ENCODE data around the gene TRDMT1.
"Not testable (repeated sequence)": the region's sequence is repeated elsewhere in the genome, so short reads cannot be mapped to it uniquely, and the experiment has no call there.

Gene TRDMT1

DNA sequence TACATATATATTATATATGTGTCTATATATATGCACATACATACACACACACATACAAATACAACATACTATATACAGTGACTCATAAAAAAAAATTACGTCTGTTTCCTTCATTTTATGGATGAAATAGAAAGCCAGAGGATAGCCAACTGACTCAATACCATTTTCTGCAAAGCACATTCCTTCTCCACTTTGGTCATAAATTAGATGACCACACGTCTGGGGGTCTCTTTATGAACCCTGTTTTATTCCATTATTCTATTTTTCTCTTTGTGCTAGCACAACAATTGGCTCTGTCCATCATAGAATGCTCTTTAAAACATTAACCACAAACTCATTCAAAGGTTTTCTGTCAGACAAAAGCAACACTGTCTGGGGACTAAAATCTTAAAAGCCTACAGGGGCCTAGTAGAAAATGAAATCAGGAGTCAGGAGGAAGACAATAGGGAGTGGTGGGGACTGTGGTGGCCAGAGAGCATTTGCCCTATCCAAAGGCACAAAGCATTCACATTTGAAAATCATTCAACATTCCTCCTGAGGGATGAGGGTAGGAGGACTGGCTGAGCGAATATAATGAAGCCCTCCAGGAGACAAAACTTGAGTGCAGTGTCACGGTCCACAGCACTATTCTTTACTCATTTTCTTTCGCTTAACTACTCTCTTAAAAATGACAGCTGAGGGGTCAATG, 76.1 kb downstream of the TRDMT1 start:
- no peak overlapping the region for H3K4me3 ChIP-seq (ENCODE audit: low read length in 2 of 2)
- H3K9ac ChIP-seq (ENCODE audit: low read depth in 1 of 2, low read length in 2 of 2) = no peak overlapping the region
- no peaks in the 10 kb centered on the region for H3K27me3 ChIP-seq (ENCODE audit: control insufficient read depth in 2 of 2, insufficient read depth in 2 of 2, low read length in 2 of 2)
- H3K27ac ChIP-seq (ENCODE audit: low read depth in 2 of 2, low read length in 2 of 2) = no peak overlapping the region
- no peaks in the 10 kb centered on the region for H3K4me1 ChIP-seq (ENCODE audit: control insufficient read depth in 2 of 2, insufficient read depth in 2 of 2, low read length in 2 of 2)
- H3K36me3 ChIP-seq (ENCODE audit: control insufficient read depth in 2 of 2, insufficient read depth in 2 of 2, low read length in 2 of 2) = no peaks in the 10 kb centered on the region
- no peaks in the 10 kb centered on the region for H3K9me3 ChIP-seq (ENCODE audit: control insufficient read depth in 2 of 2, low read length in 2 of 2)

DNA sequence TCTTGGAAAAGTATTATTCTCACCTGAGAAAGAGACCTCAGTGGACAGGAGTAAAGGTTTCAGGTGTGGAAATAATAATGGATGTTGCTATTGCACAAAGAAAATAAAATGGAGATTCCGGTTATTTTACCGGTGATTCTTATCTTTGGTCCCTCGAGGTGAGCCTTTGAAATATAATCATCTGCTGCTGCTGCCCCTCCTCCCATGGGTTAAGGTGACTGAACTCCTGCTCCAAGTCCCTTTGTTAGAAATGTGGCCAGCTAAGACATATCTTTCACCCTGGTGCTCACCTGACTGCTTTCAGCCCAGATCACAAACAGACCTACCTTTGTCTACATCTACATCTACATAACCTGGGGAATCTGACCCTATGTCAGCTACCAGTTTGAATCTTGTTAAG, 77.5 kb downstream of the TRDMT1 start:
- Histone ChIP-seq H3K9me3 (ENCODE audit: control insufficient read depth in 2 of 2, low read length in 2 of 2) (no peaks in the 10 kb centered on the region), H3K4me1 (ENCODE audit: control insufficient read depth in 2 of 2, insufficient read depth in 2 of 2, low read length in 2 of 2) (no peaks in the 10 kb centered on the region), H3K36me3 (ENCODE audit: control insufficient read depth in 2 of 2, insufficient read depth in 2 of 2, low read length in 2 of 2) (no peaks in the 10 kb centered on the region), H3K27me3 (ENCODE audit: control insufficient read depth in 2 of 2, insufficient read depth in 2 of 2, low read length in 2 of 2) (no peaks in the 10 kb centered on the region), H3K27ac (ENCODE audit: low read depth in 2 of 2, low read length in 2 of 2) (no peak overlapping the region), H3K4me3 (ENCODE audit: low read length in 2 of 2) (no peak overlapping the region), H3K9ac (ENCODE audit: low read depth in 1 of 2, low read length in 2 of 2) (no peak overlapping the region)

DNA sequence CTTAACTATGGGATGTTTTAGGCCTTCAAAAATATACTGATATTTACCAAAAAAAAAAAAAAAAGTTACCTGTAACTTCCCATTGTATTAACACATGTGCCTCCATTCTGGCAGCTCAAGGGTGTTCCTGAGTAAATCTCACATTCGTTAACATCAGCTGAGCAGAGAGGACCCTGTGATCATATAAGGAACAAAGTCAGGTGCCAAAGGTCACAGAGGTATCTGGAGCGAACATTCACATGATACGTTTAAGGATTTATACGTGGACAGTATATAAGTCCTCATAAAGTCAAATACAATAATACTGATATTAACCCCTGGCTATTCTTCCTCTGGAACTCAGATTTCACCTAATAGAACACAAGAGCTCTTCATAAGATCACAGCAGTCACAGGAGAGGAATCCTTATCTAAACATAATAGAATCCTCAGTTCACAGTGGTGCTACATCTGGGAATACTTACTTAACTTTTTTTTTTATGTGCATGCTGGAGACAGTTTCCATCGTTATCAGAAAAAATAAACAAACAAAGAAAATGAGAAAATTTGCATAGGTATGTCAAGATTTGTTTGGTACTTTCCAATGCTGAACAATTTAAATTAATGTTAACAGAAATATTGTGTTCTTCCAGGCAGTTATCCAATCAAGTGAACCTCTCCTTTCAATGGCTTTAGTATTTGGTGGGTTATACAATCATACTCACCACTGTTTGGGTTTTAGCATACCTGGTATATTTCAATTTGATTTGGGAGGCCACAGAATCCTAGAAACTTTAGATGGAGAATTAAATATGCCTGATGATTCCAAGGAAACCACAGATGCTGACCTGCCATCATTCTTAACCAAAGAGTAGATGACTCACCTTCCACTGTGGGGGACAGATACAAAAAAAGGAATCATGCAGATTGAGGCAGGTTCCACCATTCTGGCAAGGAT, 78.5 kb downstream of the TRDMT1 start:
- no peaks in the 10 kb centered on the region for H3K4me1 ChIP-seq (ENCODE audit: control insufficient read depth in 2 of 2, insufficient read depth in 2 of 2, low read length in 2 of 2)
- H3K9me3 ChIP-seq (ENCODE audit: control insufficient read depth in 2 of 2, low read length in 2 of 2) = no peaks in the 10 kb centered on the region
- H3K27me3 ChIP-seq (ENCODE audit: control insufficient read depth in 2 of 2, insufficient read depth in 2 of 2, low read length in 2 of 2) = no peaks in the 10 kb centered on the region
- H3K27ac ChIP-seq (ENCODE audit: low read depth in 2 of 2, low read length in 2 of 2) = no peak overlapping the region
- no peak overlapping the region for H3K9ac ChIP-seq (ENCODE audit: low read depth in 1 of 2, low read length in 2 of 2)
- H3K36me3 ChIP-seq (ENCODE audit: control insufficient read depth in 2 of 2, insufficient read depth in 2 of 2, low read length in 2 of 2) = no peaks in the 10 kb centered on the region
- H3K4me3 ChIP-seq (ENCODE audit: low read length in 2 of 2) = no peak overlapping the region

DNA sequence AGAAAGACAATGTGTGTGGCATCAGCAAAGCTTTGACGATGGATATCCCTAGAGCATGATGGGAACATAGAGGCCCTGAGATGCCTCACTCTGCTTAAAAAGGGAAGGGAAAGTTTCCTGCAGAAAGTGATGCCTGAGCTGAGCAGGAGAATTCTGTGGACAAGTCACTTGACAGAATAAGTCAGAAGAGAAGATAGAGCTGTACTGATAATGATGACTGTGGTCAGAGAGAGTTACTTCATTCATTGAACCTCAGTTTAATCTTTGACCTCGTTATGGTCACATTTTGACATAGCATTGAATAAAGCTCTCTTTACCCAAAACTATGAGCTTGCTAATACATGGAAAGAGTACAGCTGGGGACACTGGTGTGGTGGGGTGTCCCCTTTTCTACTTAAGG, 79.4 kb downstream of the TRDMT1 start:
- Histone ChIP-seq H3K4me3 (ENCODE audit: low read length in 2 of 2) (no peak overlapping the region), H3K4me1 (ENCODE audit: control insufficient read depth in 2 of 2, insufficient read depth in 2 of 2, low read length in 2 of 2) (no peaks in the 10 kb centered on the region), H3K9ac (ENCODE audit: low read depth in 1 of 2, low read length in 2 of 2) (no peak overlapping the region), H3K9me3 (ENCODE audit: control insufficient read depth in 2 of 2, low read length in 2 of 2) (no peaks in the 10 kb centered on the region), H3K36me3 (ENCODE audit: control insufficient read depth in 2 of 2, insufficient read depth in 2 of 2, low read length in 2 of 2) (no peaks in the 10 kb centered on the region), H3K27ac (ENCODE audit: low read depth in 2 of 2, low read length in 2 of 2) (no peak overlapping the region), H3K27me3 (ENCODE audit: control insufficient read depth in 2 of 2, insufficient read depth in 2 of 2, low read length in 2 of 2) (no peaks in the 10 kb centered on the region)

DNA sequence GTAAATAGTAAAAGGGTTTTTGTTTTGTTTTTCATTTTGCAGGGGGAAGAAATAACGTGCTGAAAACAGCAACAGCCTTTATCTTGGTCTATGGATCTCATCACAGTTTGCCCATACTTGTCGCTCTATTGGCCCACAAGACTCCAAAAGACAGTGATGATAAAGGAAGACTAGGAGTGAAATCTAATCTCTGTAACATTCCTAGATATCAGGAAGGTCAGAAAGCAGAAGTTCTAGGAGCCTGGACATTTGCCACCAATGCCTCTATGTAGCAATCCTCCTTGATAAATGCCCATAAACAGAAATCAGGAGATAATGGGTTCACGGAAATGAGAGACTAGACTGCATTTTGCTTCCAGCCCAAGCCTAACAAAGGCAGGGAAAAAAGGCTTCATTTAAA, 80.8 kb downstream of the TRDMT1 start:
- Histone ChIP-seq H3K4me3 (ENCODE audit: low read length in 2 of 2) (no peak overlapping the region), H3K4me1 (ENCODE audit: control insufficient read depth in 2 of 2, insufficient read depth in 2 of 2, low read length in 2 of 2) (peaks cover 0 to 7% of the 10 kb centered on the region in 2 donors), H3K9ac (ENCODE audit: low read depth in 1 of 2, low read length in 2 of 2) (no peak overlapping the region), H3K9me3 (ENCODE audit: control insufficient read depth in 2 of 2, low read length in 2 of 2) (no peaks in the 10 kb centered on the region), H3K27me3 (ENCODE audit: control insufficient read depth in 2 of 2, insufficient read depth in 2 of 2, low read length in 2 of 2) (no peaks in the 10 kb centered on the region), H3K36me3 (ENCODE audit: control insufficient read depth in 2 of 2, insufficient read depth in 2 of 2, low read length in 2 of 2) (no peaks in the 10 kb centered on the region), H3K27ac (ENCODE audit: low read depth in 2 of 2, low read length in 2 of 2) (no peak overlapping the region)

DNA sequence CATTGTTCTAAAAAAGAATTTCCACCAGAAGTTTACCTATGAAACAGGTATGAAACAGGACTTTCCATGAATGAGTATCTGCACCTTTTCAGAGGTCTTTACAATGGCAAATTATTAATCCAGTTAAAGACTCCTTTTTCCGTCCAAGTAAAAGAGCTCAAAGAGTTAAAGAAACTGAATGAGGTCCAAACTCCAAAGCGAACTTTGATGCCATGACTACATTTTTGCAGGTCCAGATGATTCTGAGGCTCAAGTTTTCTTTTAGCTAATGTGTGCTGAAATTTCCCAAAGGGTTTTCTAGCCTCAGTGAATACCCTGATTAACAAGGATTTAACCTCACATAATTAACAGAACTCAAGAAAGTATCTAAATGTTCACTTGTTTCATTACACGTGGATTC, 81.6 kb downstream of the TRDMT1 start:
- Histone ChIP-seq H3K4me3 (ENCODE audit: low read length in 2 of 2) (no peak overlapping the region), H3K27ac (ENCODE audit: low read depth in 2 of 2, low read length in 2 of 2) (no peak overlapping the region), H3K9ac (ENCODE audit: low read depth in 1 of 2, low read length in 2 of 2) (no peak overlapping the region), H3K36me3 (ENCODE audit: control insufficient read depth in 2 of 2, insufficient read depth in 2 of 2, low read length in 2 of 2) (no peaks in the 10 kb centered on the region), H3K4me1 (ENCODE audit: control insufficient read depth in 2 of 2, insufficient read depth in 2 of 2, low read length in 2 of 2) (peaks cover 2 to 10% of the 10 kb centered on the region in 2 donors), H3K9me3 (ENCODE audit: control insufficient read depth in 2 of 2, low read length in 2 of 2) (no peaks in the 10 kb centered on the region), H3K27me3 (ENCODE audit: control insufficient read depth in 2 of 2, insufficient read depth in 2 of 2, low read length in 2 of 2) (no peaks in the 10 kb centered on the region)

DNA sequence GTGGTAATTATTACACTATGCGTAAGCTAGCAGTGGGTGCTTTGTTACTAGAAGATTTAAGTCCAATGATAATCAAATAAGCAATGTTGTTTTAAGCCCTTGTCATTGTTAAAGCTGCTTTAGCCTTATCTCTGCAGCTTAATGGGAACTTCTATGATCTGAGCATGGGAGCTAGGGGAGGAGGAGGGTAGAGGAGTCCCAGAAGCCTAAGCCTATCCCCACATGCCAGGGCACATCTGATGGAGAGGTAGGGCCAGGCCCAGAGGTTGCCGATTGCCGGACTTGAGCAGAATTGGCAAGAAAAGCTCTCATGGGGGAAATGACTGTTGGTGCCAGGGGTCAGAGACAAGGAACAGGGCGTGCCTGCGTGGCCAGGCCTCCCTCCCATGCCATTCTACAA, 85.3 kb downstream of the TRDMT1 start:
- Histone ChIP-seq H3K9ac (ENCODE audit: low read depth in 1 of 2, low read length in 2 of 2) (no peak overlapping the region), H3K36me3 (ENCODE audit: control insufficient read depth in 2 of 2, insufficient read depth in 2 of 2, low read length in 2 of 2) (no peaks in the 10 kb centered on the region), H3K4me1 (ENCODE audit: control insufficient read depth in 2 of 2, insufficient read depth in 2 of 2, low read length in 2 of 2) (peaks cover 2 to 10% of the 10 kb centered on the region in 2 donors), H3K27ac (ENCODE audit: low read depth in 2 of 2, low read length in 2 of 2) (peak overlapping the region in 1 of 2 donors; percentile 35), H3K27me3 (ENCODE audit: control insufficient read depth in 2 of 2, insufficient read depth in 2 of 2, low read length in 2 of 2) (no peaks in the 10 kb centered on the region), H3K4me3 (ENCODE audit: low read length in 2 of 2) (no peak overlapping the region), H3K9me3 (ENCODE audit: control insufficient read depth in 2 of 2, low read length in 2 of 2) (no peaks in the 10 kb centered on the region)

DNA sequence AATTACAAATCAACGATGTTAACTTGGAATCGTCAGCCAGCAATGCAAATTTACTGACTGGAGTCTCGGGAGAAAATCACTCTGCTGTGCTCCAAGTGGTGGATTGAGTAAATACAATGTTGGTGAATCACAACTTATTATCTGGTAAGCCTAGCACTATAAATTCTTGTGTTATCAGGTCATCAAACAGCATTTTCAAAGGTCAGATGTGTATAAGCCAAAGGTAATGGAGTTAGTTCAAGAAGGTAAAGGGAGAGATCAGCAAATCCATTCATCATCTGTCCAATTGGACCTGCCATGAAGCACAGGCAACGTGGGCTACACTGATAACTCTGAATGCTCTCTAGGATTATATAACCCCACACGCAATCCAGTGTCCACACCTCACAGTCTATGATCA, 85.8 kb downstream of the TRDMT1 start:
- Histone ChIP-seq H3K27me3 (ENCODE audit: control insufficient read depth in 2 of 2, insufficient read depth in 2 of 2, low read length in 2 of 2) (no peaks in the 10 kb centered on the region), H3K9ac (ENCODE audit: low read depth in 1 of 2, low read length in 2 of 2) (no peak overlapping the region), H3K27ac (ENCODE audit: low read depth in 2 of 2, low read length in 2 of 2) (no peak overlapping the region), H3K4me3 (ENCODE audit: low read length in 2 of 2) (no peak overlapping the region), H3K36me3 (ENCODE audit: control insufficient read depth in 2 of 2, insufficient read depth in 2 of 2, low read length in 2 of 2) (no peaks in the 10 kb centered on the region), H3K4me1 (ENCODE audit: control insufficient read depth in 2 of 2, insufficient read depth in 2 of 2, low read length in 2 of 2) (peaks cover 2 to 10% of the 10 kb centered on the region in 2 donors), H3K9me3 (ENCODE audit: control insufficient read depth in 2 of 2, low read length in 2 of 2) (no peaks in the 10 kb centered on the region)

DNA sequence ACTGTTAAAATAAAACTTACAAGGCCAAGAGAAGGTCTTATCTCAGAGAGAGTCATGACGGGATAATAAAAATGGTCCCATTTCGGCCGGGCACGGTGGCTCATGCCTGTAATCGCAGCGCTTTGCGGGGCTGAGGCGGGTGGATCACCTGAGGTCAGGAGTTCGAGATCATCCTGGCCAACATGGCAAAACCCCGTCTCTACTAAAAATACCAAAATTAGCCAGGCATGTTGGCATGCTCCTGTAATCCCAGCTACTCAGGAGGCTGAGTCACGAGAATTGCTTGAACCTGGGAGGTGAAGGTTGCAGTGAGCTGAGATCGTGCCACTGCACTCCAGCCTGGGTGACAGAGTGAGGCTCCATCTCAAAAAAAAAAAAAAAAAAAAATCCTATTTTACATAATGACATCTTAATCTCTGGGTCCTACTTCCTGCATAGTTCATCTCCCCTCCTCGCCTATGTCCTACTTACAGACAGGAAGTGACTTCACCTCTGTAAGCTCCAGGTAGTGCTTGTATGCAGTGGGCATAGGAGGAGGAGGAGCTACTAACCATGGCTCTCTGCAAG, 86.5 kb downstream of the TRDMT1 start:
- H3K9ac ChIP-seq (ENCODE audit: low read depth in 1 of 2, low read length in 2 of 2); H3K4me3 ChIP-seq (ENCODE audit: low read length in 2 of 2); H3K9me3 ChIP-seq (ENCODE audit: control insufficient read depth in 2 of 2, low read length in 2 of 2); H3K27me3 ChIP-seq (ENCODE audit: control insufficient read depth in 2 of 2, insufficient read depth in 2 of 2, low read length in 2 of 2); H3K36me3 ChIP-seq (ENCODE audit: control insufficient read depth in 2 of 2, insufficient read depth in 2 of 2, low read length in 2 of 2); H3K27ac ChIP-seq (ENCODE audit: low read depth in 2 of 2, low read length in 2 of 2): not testable (repeated sequence)
- peaks cover 2 to 10% of the 10 kb centered on the region in 2 donors for H3K4me1 ChIP-seq (ENCODE audit: control insufficient read depth in 2 of 2, insufficient read depth in 2 of 2, low read length in 2 of 2)

DNA sequence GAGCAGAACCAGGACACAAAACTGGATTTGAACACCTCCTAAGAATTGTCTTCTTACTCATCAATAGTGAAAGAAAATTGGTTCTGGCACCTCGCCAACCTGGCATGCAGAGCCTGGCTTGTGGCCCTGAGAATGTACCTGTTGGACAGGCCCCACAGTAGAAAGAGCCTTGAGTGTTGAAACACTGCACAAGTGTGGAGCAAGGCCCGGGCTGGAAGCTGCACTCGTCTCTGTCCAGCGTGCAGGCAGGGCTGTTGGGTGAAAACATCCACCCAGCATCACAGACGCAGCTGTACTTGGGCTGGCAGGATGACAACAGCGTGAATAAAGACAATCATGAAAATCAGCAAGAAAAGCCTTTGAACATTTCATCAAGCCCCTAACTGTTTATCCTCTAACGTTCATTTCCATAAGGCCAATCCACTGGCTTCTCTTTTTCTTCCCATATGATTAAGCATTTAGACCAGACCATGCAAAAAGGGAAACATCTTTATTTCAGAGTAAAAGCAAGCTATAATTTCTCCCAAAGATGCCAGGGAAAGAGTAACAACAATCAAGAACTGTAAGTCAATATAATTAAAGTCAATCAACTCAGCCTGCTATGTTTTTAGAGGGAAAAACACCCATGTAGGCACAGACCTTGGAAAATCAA, 87.5 kb downstream of the TRDMT1 start:
- H3K27ac ChIP-seq (ENCODE audit: low read depth in 2 of 2, low read length in 2 of 2) = no peak overlapping the region
- no peaks in the 10 kb centered on the region for H3K36me3 ChIP-seq (ENCODE audit: control insufficient read depth in 2 of 2, insufficient read depth in 2 of 2, low read length in 2 of 2)
- H3K4me1 ChIP-seq (ENCODE audit: control insufficient read depth in 2 of 2, insufficient read depth in 2 of 2, low read length in 2 of 2) = peaks cover 2 to 10% of the 10 kb centered on the region in 2 donors
- H3K27me3 ChIP-seq (ENCODE audit: control insufficient read depth in 2 of 2, insufficient read depth in 2 of 2, low read length in 2 of 2) = no peaks in the 10 kb centered on the region
- no peak overlapping the region for H3K4me3 ChIP-seq (ENCODE audit: low read length in 2 of 2)
- H3K9ac ChIP-seq (ENCODE audit: low read depth in 1 of 2, low read length in 2 of 2) = no peak overlapping the region
- H3K9me3 ChIP-seq (ENCODE audit: control insufficient read depth in 2 of 2, low read length in 2 of 2) = no peaks in the 10 kb centered on the region
